ENCODE measurements around the gene METTL24.

- TF ChIP-seq CTCF (conservative IDR thresholded peaks at IDR 0.05) (no peak), EZH2 (IDR thresholded peaks at IDR 0.05; ENCODE audit: low read depth) (no peak)
Observed at GRCh38 chr6:110354153-110354552, 4.0 kb downstream of the METTL24 start.

All from PC-9 (cell line).